ENCODE measurements around the gene IQCF2. TPM values are rescaled to one million over a fixed set of nuclear protein-coding genes. Genes with fewer than 3 reads are reported as not detected.

IQCF2 gene
- total and polyA plus RNA-seq, 10 donors: not detected

DNA sequence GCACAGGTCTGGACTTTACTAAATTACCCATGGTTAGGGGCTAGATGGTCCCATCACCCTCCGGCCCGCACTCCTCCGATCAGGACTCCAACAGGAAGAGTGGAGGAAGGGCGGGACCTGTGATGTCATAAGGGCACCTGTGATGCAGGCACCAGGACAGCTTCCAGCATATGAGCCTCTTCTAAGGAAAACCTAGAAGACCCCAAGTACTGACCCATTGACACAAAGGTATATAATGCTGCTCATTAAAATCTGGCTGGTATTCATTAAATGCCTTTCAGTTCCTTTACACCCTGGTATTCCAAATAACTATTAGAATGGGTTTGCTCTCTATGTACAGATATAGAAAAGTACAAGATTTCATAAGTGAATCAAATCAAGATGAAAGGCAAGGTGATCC is 14.1 kb downstream of the IQCF2 start, which contains the start of gene IQCF5:
IQCF5 (minus strand) TSS at position 101 of the 400 bp plus-strand sequence; CDS start at position 31, 70 bp downstream.
- no peak for DNase-seq
- no peaks in the 10 kb centered on the region for H3K36me3 ChIP-seq
- intact Hi-C loops (cut with DNase I; ENCODE audit: low total_unique reads): no loop called here
- no peak within 1 kb of the TSS for H3K27ac ChIP-seq
- no peak within 1 kb of the TSS for H3K4me3 ChIP-seq
- no peaks in the 10 kb centered on the region for H3K9me3 ChIP-seq
- WGBS, 5 donors: 75 to 85% (median 81%) methylated on average over 4 of the region's 4 CpGs
- no peaks in the 10 kb centered on the region for H3K4me1 ChIP-seq
- TF ChIP-seq POLR2A (IDR thresholded peaks at IDR 0.05): no peak
- TF ChIP-seq POLR2AphosphoS5 (IDR thresholded peaks at IDR 0.05): no peak
- TF ChIP-seq, protein P1, sequence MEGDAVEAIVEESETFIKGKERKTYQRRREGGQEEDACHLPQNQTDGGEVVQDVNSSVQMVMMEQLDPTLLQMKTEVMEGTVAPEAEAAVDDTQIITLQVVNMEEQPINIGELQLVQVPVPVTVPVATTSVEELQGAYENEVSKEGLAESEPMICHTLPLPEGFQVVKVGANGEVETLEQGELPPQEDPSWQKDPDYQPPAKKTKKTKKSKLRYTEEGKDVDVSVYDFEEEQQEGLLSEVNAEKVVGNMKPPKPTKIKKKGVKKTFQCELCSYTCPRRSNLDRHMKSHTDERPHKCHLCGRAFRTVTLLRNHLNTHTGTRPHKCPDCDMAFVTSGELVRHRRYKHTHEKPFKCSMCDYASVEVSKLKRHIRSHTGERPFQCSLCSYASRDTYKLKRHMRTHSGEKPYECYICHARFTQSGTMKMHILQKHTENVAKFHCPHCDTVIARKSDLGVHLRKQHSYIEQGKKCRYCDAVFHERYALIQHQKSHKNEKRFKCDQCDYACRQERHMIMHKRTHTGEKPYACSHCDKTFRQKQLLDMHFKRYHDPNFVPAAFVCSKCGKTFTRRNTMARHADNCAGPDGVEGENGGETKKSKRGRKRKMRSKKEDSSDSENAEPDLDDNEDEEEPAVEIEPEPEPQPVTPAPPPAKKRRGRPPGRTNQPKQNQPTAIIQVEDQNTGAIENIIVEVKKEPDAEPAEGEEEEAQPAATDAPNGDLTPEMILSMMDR (IDR thresholded peaks at IDR 0.05 in 8 of 11, conservative IDR thresholded peaks at IDR 0.05 in 3 of 11): no peak
- peaks cover 0 to 29% (median 0%) of the 10 kb centered on the region in 7 donors for H3K27me3 ChIP-seq (replicated peaks in 1 of 7)

DNA sequence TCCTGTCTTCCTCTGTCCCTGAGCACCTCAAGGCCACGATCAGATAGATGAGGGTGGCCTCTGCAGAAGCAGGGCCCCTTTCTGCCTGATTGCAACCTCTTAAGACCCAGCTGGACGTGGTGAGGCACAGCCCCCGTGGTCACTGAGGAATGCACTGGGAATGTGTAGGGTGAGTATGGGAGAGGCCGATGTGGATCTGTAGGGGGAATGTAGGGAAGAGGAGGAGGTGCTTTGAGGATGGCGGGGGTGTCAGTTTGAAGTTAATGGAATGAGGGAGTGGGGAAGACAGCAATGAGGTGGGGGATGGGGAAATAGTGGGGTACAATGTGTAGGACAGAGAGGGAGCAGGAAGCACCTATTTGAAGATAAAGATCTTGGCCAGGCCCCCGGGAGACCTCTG is 14.8 kb downstream of the IQCF2 start:
- Histone ChIP-seq H3K4me1 (no peaks in the 10 kb centered on the region), H3K27ac (no peak overlapping the region), H3K27me3 (replicated peaks in 1 of 7) (peaks cover 0 to 22% (median 0%) of the 10 kb centered on the region in 7 donors), H3K9me3 (no peaks in the 10 kb centered on the region), H3K4me3 (no peak overlapping the region), H3K36me3 (no peaks in the 10 kb centered on the region)
- DNase-seq: no peak
- 46 to 65% (median 60%) methylated on average over 6 of the region's 6 CpGs for WGBS, 5 donors
- TF ChIP-seq, protein P1 (IDR thresholded peaks at IDR 0.05 in 8 of 11, conservative IDR thresholded peaks at IDR 0.05 in 3 of 11): no peak
- no peak for TF ChIP-seq POLR2A (IDR thresholded peaks at IDR 0.05)
- TF ChIP-seq POLR2AphosphoS5 (IDR thresholded peaks at IDR 0.05): no peak
- intact Hi-C loops (cut with DNase I; ENCODE audit: low total_unique reads): no loop called here

DNA sequence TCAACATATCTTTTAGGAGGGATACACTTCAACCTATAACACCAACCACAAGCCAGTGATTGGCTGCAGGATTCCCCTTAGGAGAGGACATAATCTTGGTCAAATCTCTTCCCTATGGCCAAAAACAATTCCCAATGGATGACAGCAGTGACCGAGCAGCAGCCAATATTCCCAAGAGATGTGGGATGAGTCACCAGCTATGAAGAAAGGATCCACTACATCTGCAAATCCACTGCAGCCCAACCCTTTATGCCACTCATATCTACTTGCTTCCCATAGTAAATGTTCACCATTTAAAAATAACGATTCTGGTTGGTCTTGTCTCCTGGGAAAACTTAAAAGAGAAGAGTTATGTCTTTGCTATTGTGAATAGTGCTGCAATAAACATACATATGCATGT is 18.5 kb downstream of the IQCF2 start:
- TF ChIP-seq POLR2AphosphoS5 (IDR thresholded peaks at IDR 0.05) (no peak), POLR2A (IDR thresholded peaks at IDR 0.05) (no peak)
- TF ChIP-seq, protein P1 (IDR thresholded peaks at IDR 0.05 in 8 of 11, conservative IDR thresholded peaks at IDR 0.05 in 3 of 11): no peak
- DNase-seq: no peak

DNA sequence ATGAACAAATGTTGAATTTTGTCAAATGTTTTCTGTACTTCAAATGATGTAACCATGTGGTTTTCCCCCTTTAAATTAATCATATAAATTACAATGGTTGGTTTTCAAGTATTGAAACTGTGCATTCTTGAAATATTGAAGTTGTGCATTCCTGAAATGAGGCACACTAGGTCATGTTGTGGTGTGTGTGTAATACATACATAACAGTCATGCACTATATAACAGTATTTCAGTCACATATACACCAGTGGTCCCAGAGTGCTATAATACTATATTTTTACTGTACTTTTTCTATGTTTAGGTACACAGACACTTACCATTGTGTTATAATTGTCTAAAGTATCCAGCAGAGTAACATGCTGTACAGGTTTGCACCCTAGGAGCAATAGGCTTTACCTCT is 25.0 kb downstream of the IQCF2 start:
- Histone ChIP-seq H3K27ac (no peak overlapping the region), H3K36me3 (no peaks in the 10 kb centered on the region), H3K27me3 (replicated peaks in 1 of 7) (peaks cover 0 to 32% (median 0%) of the 10 kb centered on the region in 7 donors), H3K4me1 (no peaks in the 10 kb centered on the region), H3K9me3 (no peaks in the 10 kb centered on the region), H3K4me3 (no peak overlapping the region)
- no peak for DNase-seq
- TF ChIP-seq POLR2AphosphoS5 (IDR thresholded peaks at IDR 0.05) (no peak), POLR2A (IDR thresholded peaks at IDR 0.05) (no peak)
- TF ChIP-seq, protein P1 (IDR thresholded peaks at IDR 0.05 in 8 of 11, conservative IDR thresholded peaks at IDR 0.05 in 3 of 11): no peak
- intact Hi-C loops (cut with DNase I; ENCODE audit: low total_unique reads): no loop called here

More for the DNA sequence above, 18.5 kb downstream of the IQCF2 start:
- intact Hi-C loops (cut with DNase I; ENCODE audit: low total_unique reads): no loop called here
- H3K27ac ChIP-seq: no peak overlapping the region
- no peaks in the 10 kb centered on the region for H3K9me3 ChIP-seq
- H3K4me3 ChIP-seq: no peak overlapping the region
- H3K4me1 ChIP-seq: no peaks in the 10 kb centered on the region
- H3K27me3 ChIP-seq (replicated peaks in 1 of 7): peaks cover 0 to 32% (median 0%) of the 10 kb centered on the region in 7 donors
- no peaks in the 10 kb centered on the region for H3K36me3 ChIP-seq
- 31 to 68% (median 38%) methylated on average over 1 to 2 of the region's 2 CpGs for WGBS, 5 donors
